ENCODE results near the gene YPEL2. TPM values are rescaled to one million over a fixed set of nuclear protein-coding genes. Genes with fewer than 3 reads are reported as not detected.

YPEL2 gene
- total RNA-seq, 1 experiment from 2014 or later, result 0.98 TPM

DNA sequence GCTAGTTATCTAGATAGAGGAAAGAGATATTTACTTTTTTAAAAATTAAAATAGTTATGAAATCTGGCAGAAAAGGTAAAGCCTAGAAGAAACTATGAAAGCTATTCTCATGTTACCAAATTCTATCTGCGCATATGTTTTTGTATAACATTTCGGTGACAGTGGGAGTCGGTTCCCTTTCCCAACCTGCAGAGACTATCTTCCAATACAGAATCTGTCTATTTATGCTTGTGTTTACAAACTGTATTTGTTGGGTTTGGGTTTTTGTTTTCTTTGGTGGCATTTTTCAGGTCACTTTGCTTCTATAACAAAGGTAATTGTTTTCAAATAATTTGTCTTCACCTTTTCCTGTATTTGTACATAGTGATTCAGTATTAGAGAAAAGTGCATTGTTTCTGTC is 69.8 kb downstream of the YPEL2 start:
- no peak overlapping the region for H3K4me3 Mint-ChIP-seq
- Histone ChIP-seq H2AFZ (ENCODE audit: low read length) (no peak overlapping the region), H4K8ac (replicated peaks; ENCODE audit: insufficient read length, low read depth, low read length) (no peak overlapping the region), H3K23me2 (ENCODE audit: insufficient read length, low read depth, low read length, poor library complexity, severe bottlenecking) (no peaks in the 10 kb centered on the region), H4K20me1 (ENCODE audit: control insufficient read depth, insufficient read depth, insufficient read length) (no peaks in the 10 kb centered on the region), H3K4me2 (ENCODE audit: insufficient read depth, insufficient read length, low read length) (no peak overlapping the region), H4K5ac (ENCODE audit: insufficient read length, low read depth, low read length) (no peak overlapping the region), H3K56ac (ENCODE audit: insufficient read length, low read depth, low read length) (no peak overlapping the region), H2BK120ac (ENCODE audit: low read depth, low read length, poor library complexity, severe bottlenecking) (no peak overlapping the region), H3K4ac (ENCODE audit: low read depth, low read length) (no peak overlapping the region), H3K14ac (ENCODE audit: insufficient read depth, low read length) (no peak overlapping the region), H2BK20ac (ENCODE audit: low read depth, low read length, poor library complexity, severe bottlenecking) (no peak overlapping the region), H4K91ac (ENCODE audit: insufficient read length, low read depth, low read length) (no peak overlapping the region), H3K79me2 (ENCODE audit: insufficient read depth, low read length) (no peaks in the 10 kb centered on the region), H2BK12ac (ENCODE audit: insufficient read length, low read depth, low read length) (no peak overlapping the region), H3K27me3 (ENCODE audit: insufficient read depth, low read length) (no peaks in the 10 kb centered on the region; the same call in 1 of the 2 replicates), H3K23ac (ENCODE audit: insufficient read length, low read depth, low read length) (no peak overlapping the region), H3K4me1 (ENCODE audit: insufficient read depth, low read length) (no peaks in the 10 kb centered on the region), H3K9me3 (ENCODE audit: control insufficient read depth, low read depth, low read length) (no peaks in the 10 kb centered on the region), H3K79me1 (ENCODE audit: insufficient read depth, low read depth, low read length, poor library complexity, severe bottlenecking) (no peaks in the 10 kb centered on the region), H3T11ph (ENCODE audit: low read length) (no peak overlapping the region), H2AK5ac (ENCODE audit: insufficient read length, low read length) (no peak overlapping the region), H3K27ac (ENCODE audit: insufficient read length, low read depth, low read length) (no peak overlapping the region), H2BK15ac (ENCODE audit: low read depth, low read length) (no peak overlapping the region), H2BK5ac (ENCODE audit: insufficient read length, low read length) (no peak overlapping the region), H3K18ac (ENCODE audit: insufficient read length, low read depth, low read length) (no peak overlapping the region), H3K9ac (ENCODE audit: extremely low read depth, insufficient read length, low read length) (no peak overlapping the region)
- TF ChIP-seq, protein P1, sequence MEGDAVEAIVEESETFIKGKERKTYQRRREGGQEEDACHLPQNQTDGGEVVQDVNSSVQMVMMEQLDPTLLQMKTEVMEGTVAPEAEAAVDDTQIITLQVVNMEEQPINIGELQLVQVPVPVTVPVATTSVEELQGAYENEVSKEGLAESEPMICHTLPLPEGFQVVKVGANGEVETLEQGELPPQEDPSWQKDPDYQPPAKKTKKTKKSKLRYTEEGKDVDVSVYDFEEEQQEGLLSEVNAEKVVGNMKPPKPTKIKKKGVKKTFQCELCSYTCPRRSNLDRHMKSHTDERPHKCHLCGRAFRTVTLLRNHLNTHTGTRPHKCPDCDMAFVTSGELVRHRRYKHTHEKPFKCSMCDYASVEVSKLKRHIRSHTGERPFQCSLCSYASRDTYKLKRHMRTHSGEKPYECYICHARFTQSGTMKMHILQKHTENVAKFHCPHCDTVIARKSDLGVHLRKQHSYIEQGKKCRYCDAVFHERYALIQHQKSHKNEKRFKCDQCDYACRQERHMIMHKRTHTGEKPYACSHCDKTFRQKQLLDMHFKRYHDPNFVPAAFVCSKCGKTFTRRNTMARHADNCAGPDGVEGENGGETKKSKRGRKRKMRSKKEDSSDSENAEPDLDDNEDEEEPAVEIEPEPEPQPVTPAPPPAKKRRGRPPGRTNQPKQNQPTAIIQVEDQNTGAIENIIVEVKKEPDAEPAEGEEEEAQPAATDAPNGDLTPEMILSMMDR (conservative IDR thresholded peaks at IDR 0.05), result no peak
- DNase-seq, result no peak
- H3K27me3 Mint-ChIP-seq (ENCODE audit: low read depth), result no peaks in the 10 kb centered on the region
- no peaks in the 10 kb centered on the region; a peak in 1 of 5 replicates for H3K9me3 Mint-ChIP-seq
- peaks cover 3 to 5% (median 3%) of the 10 kb centered on the region in 3 experiments for H3K36me3 Mint-ChIP-seq (ENCODE audit: insufficient read depth in 1 of 3, low read depth in 3 of 3)
- H3K27ac Mint-ChIP-seq, result no peak overlapping the region; a peak in 1 of 7 replicates
- H3K4me1 Mint-ChIP-seq, result peaks cover 0 to 4% of the 10 kb centered on the region in 2 experiments; a peak in 1 of 4 replicates
- no CpG with 5 or more reads among the region's 3 CpGs for WGBS (ENCODE audit: extremely low coverage, insufficient read length, low lambda C conversion rate)
